Skeletal muscle satellite cell (primary cell): ENCODE data around the gene DUSP8.
"Not testable (repeated sequence)": the region's sequence is repeated elsewhere in the genome, so short reads cannot be mapped to it uniquely, and the experiment has no call there.

Experiments used
- H3K27me3 ChIP-seq: 2 replicates; pipeline ENCODE4 v1.7.0; 2013; ENCODE audit warnings: low read length; ENCODE audit not compliant: control insufficient read depth, insufficient read depth
- H3K36me3 ChIP-seq: 2 replicates; pipeline ENCODE4 v1.7.0; 2013; ENCODE audit warnings: mild to moderate bottlenecking, control low read depth, low read length; ENCODE audit not compliant: insufficient read depth
- H3K4me1 ChIP-seq: 2 replicates; pipeline ENCODE4 v1.7.0; 2013; ENCODE audit warnings: low read length; ENCODE audit not compliant: control insufficient read depth, insufficient read depth
- H3K4me2 ChIP-seq: 2 replicates; pipeline ENCODE4 v1.7.0; 2013; ENCODE audit warnings: mild to moderate bottlenecking, low read length
- H3K4me3 ChIP-seq: 2 replicates; pipeline ENCODE4 v1.7.0; 2013; ENCODE audit warnings: low read length
- H3K9ac ChIP-seq: 2 replicates; pipeline ENCODE4 v1.7.0; 2013; ENCODE audit warnings: mild to moderate bottlenecking, low read depth, low read length, moderate library complexity
- H3K9me3 ChIP-seq: replicated peaks from 2 replicates; pipeline ENCODE4 v1.7.0; 2013; ENCODE audit warnings: mild to moderate bottlenecking, control low read depth, low read length

Gene DUSP8

GRCh38 chr11:1514336-1515061 is 57.6 kb downstream of the DUSP8 start:
- Histone ChIP-seq H3K4me2 (no peak overlapping the region), H3K36me3 (peaks cover 5% of the 10 kb centered on the region), H3K27me3 (no peaks in the 10 kb centered on the region), H3K9ac (no peak overlapping the region), H3K4me3 (no peak overlapping the region), H3K9me3 (no peaks in the 10 kb centered on the region), H3K4me1 (peaks cover 3% of the 10 kb centered on the region)

- H3K27me3 ChIP-seq = no peaks in the 10 kb centered on the region
- no peak overlapping the region for H3K4me2 ChIP-seq
- peaks cover 5% of the 10 kb centered on the region for H3K36me3 ChIP-seq
- no peak overlapping the region for H3K9ac ChIP-seq
- peaks cover 3% of the 10 kb centered on the region for H3K4me1 ChIP-seq
- no peaks in the 10 kb centered on the region for H3K9me3 ChIP-seq
- H3K4me3 ChIP-seq = no peak overlapping the region
Measured at GRCh38 chr11:1513326-1514296, 58.5 kb downstream of the DUSP8 start.

GRCh38 chr11:1512531-1513258 is 59.4 kb downstream of the DUSP8 start:
- not testable (repeated sequence) for H3K9me3 ChIP-seq, H3K27me3 ChIP-seq, H3K9ac ChIP-seq, H3K4me1 ChIP-seq, H3K4me2 ChIP-seq, H3K36me3 ChIP-seq, H3K4me3 ChIP-seq

- peaks cover 5% of the 10 kb centered on the region for H3K36me3 ChIP-seq
- H3K4me2 ChIP-seq = no peak overlapping the region
- H3K4me1 ChIP-seq = peaks cover 7% of the 10 kb centered on the region
- H3K27me3 ChIP-seq = no peaks in the 10 kb centered on the region
- H3K9me3 ChIP-seq = no peaks in the 10 kb centered on the region
- H3K4me3 ChIP-seq = no peak overlapping the region
- H3K9ac ChIP-seq = no peak overlapping the region
Measured at GRCh38 chr11:1511937-1512496, 60.1 kb downstream of the DUSP8 start.

- H3K36me3 ChIP-seq = peaks cover 5% of the 10 kb centered on the region
- H3K9ac ChIP-seq = no peak overlapping the region
- peaks cover 7% of the 10 kb centered on the region for H3K4me1 ChIP-seq
- no peaks in the 10 kb centered on the region for H3K27me3 ChIP-seq
- H3K9me3 ChIP-seq = no peaks in the 10 kb centered on the region
- no peak overlapping the region for H3K4me2 ChIP-seq
- H3K4me3 ChIP-seq = no peak overlapping the region
Measured at GRCh38 chr11:1510928-1511327, 61.1 kb downstream of the DUSP8 start.

GRCh38 chr11:1510351-1510750 is 61.7 kb downstream of the DUSP8 start:
- not testable (repeated sequence) for H3K9me3 ChIP-seq, H3K4me1 ChIP-seq, H3K9ac ChIP-seq, H3K4me3 ChIP-seq, H3K4me2 ChIP-seq, H3K36me3 ChIP-seq, H3K27me3 ChIP-seq

GRCh38 chr11:1509626-1510255 is 62.3 kb downstream of the DUSP8 start:
- Histone ChIP-seq H3K4me2 (no peak overlapping the region), H3K4me3 (no peak overlapping the region), H3K36me3 (peaks cover 5% of the 10 kb centered on the region), H3K4me1 (peaks cover 4% of the 10 kb centered on the region), H3K9ac (no peak overlapping the region), H3K27me3 (no peaks in the 10 kb centered on the region), H3K9me3 (no peaks in the 10 kb centered on the region)

- no peaks in the 10 kb centered on the region for H3K27me3 ChIP-seq
- H3K4me2 ChIP-seq = no peak overlapping the region
- H3K4me3 ChIP-seq = no peak overlapping the region
- H3K36me3 ChIP-seq = peaks cover 5% of the 10 kb centered on the region
- H3K9ac ChIP-seq = no peak overlapping the region
- no peaks in the 10 kb centered on the region for H3K9me3 ChIP-seq
- H3K4me1 ChIP-seq = peaks cover 4% of the 10 kb centered on the region
Measured at GRCh38 chr11:1508986-1509385, 63.1 kb downstream of the DUSP8 start.

- Histone ChIP-seq H3K4me1 (peaks cover 4% of the 10 kb centered on the region), H3K4me2 (no peak overlapping the region), H3K4me3 (no peak overlapping the region), H3K36me3 (peaks cover 4% of the 10 kb centered on the region), H3K9ac (no peak overlapping the region), H3K27me3 (no peaks in the 10 kb centered on the region), H3K9me3 (no peaks in the 10 kb centered on the region)
Measured at GRCh38 chr11:1508491-1508891, 63.6 kb downstream of the DUSP8 start.

GRCh38 chr11:1507381-1508140 is 64.5 kb downstream of the DUSP8 start:
- Histone ChIP-seq H3K9ac (no peak overlapping the region), H3K36me3 (no peaks in the 10 kb centered on the region), H3K4me1 (peaks cover 4% of the 10 kb centered on the region), H3K27me3 (no peaks in the 10 kb centered on the region), H3K4me2 (no peak overlapping the region), H3K4me3 (no peak overlapping the region), H3K9me3 (no peaks in the 10 kb centered on the region)
